Naive thymus-derived CD4-positive, alpha-beta T cell (primary cell): ENCODE measurements around the gene INSIG1. TPM values are rescaled to one million over a fixed set of nuclear protein-coding genes. Genes with fewer than 3 reads are reported as not detected.
A peak's percentile ranks its signal among the peaks of the same experiment; 100 is the strongest.

Experiments used
- ATAC-seq: fragments of 150-1000 bp; cut with Tn5 transposase; 2 replicates; pipeline ENCODE4 v1.10.0; 2021; ENCODE audit warnings: mild to moderate bottlenecking, moderate library complexity
- CTCF ChIA-PET: fragments of 350-600 bp; sonication (Branson Sonifier 250); formaldehyde crosslinking; loops from one replicate; lab custom pipeline; 2021; ENCODE audit warnings: antibody characterized with exemption; lab: Charles Lee
- POLR2A ChIA-PET: fragments of 350-600 bp; sonication (Branson Sonifier 250); formaldehyde crosslinking; loops from one replicate; lab custom pipeline; 2021; ENCODE audit warnings: antibody characterized with exemption, inconsistent platforms; lab: Charles Lee
- DNase-seq, 9 donors: peaks; one replicate each; pipeline versions ENCODE4 v3.0.0 to v3.0.0-alpha.2; 2020 to 2022; ENCODE audit warnings: mixed read lengths in 1 of 9
- H3K27ac ChIP-seq: one replicate; pipeline ENCODE4 v1.7.0; 2013; ENCODE audit warnings: mild to moderate bottlenecking, low read depth, low read length, moderate library complexity
- H3K27me3 ChIP-seq, 2 donors: one replicate each; pipeline ENCODE4 v1.7.0; 2013; ENCODE audit warnings: low read length in 2 of 2, mild to moderate bottlenecking in 2 of 2, moderate library complexity in 2 of 2; ENCODE audit not compliant: control insufficient read depth in 2 of 2, insufficient read depth in 2 of 2
- H3K36me3 ChIP-seq, 3 experiments: 1 replicate in 2 of 3; 2 replicates in 1 of 3; pipeline ENCODE4 v1.7.0; 2013; ENCODE audit warnings: low read length in 3 of 3, mild to moderate bottlenecking in 3 of 3, moderate library complexity in 1 of 3; ENCODE audit not compliant: insufficient read depth in 3 of 3, control insufficient read depth in 2 of 3
- H3K4me1 ChIP-seq, 2 donors: one replicate each; pipeline ENCODE4 v1.7.0; 2013; ENCODE audit warnings: low read length in 2 of 2, mild to moderate bottlenecking in 2 of 2, moderate library complexity in 1 of 2; ENCODE audit not compliant: control insufficient read depth in 2 of 2, insufficient read depth in 2 of 2
- H3K4me3 ChIP-seq: 2 replicates; pipeline ENCODE4 v1.7.0; 2013; ENCODE audit warnings: mild to moderate bottlenecking, low read length
- H3K9me3 ChIP-seq, 3 experiments: 1 replicate in 2 of 3; 2 replicates in 1 of 3; pipeline ENCODE4 v1.7.0; 2013; ENCODE audit warnings: low read length in 3 of 3; ENCODE audit not compliant: control insufficient read depth in 2 of 3
- H3K27ac Mint-ChIP-seq, 9 donors: one replicate each; pipeline ENCODE4 v1.8.0; 2020 to 2022; ENCODE audit warnings: mixed read lengths in 9 of 9, mild to moderate bottlenecking in 8 of 9, moderate library complexity in 5 of 9, inconsistent platforms in 2 of 9
- H3K27me3 Mint-ChIP-seq, 5 donors: one replicate each; pipeline ENCODE4 v1.8.0; 2021 to 2022; ENCODE audit warnings: mixed read lengths in 5 of 5, mild to moderate bottlenecking in 1 of 5
- H3K36me3 Mint-ChIP-seq, 5 donors: one replicate each; pipeline ENCODE4 v1.8.0; 2020 to 2022; ENCODE audit warnings: mixed read lengths in 5 of 5, mild to moderate bottlenecking in 3 of 5, inconsistent platforms in 1 of 5
- H3K4me1 Mint-ChIP-seq, 7 donors: one replicate each; pipeline ENCODE4 v1.8.0; 2020 to 2022; ENCODE audit warnings: mixed read lengths in 7 of 7, mild to moderate bottlenecking in 3 of 7, inconsistent platforms in 1 of 7
- H3K4me3 Mint-ChIP-seq, 10 donors: one replicate each; pipeline ENCODE4 v1.8.0; 2020 to 2022; ENCODE audit warnings: mild to moderate bottlenecking in 10 of 10, mixed read lengths in 10 of 10, moderate library complexity in 6 of 10, inconsistent platforms in 2 of 10
- H3K9me3 Mint-ChIP-seq, 11 donors: one replicate each; pipeline ENCODE4 v1.8.0; 2020 to 2022; ENCODE audit warnings: mixed read lengths in 11 of 11, mild to moderate bottlenecking in 4 of 11, inconsistent platforms in 1 of 11, moderate library complexity in 1 of 11
- intact Hi-C, 2 donors: fragments of 100-400 bp; cut with micrococcal nuclease; formaldehyde crosslinking; loops; one replicate each; pipeline ENCODE4 v1.15.1; 2023
- polyA plus RNA-seq, 2 donors: library from polyadenylated mRNA; unstranded; fragments of 300-500 nt; fragmentation: Illumina TruSeq; gene quantifications; one replicate each; pipeline ENCODE4 v1.2.3, GENCODE V29; 2021
- total RNA-seq, 6 experiments: library from RNA in 5 of 6; stranded (reverse) in 5 of 6; gene quantifications; 1 replicate in 5 of 6; 2 replicates in 1 of 6; pipeline ENCODE4 v1.2.3 and lab custom pipeline; 2021 to 2026

Gene INSIG1
- total and polyA plus RNA-seq, 7 experiments from 2014 or later = 22.2 to 70.0 (median 46.3) TPM

GRCh38 chr7:155255071-155255470 lies 42.6 kb upstream of the INSIG1 start:
- H3K36me3 Mint-ChIP-seq = no peaks in the 10 kb centered on the region
- H3K4me3 Mint-ChIP-seq = no peak overlapping the region
- H3K4me3 ChIP-seq = no peak overlapping the region
- intact Hi-C loops = no loop called here
- no peaks in the 10 kb centered on the region for H3K27me3 ChIP-seq
- H3K9me3 ChIP-seq = no peaks in the 10 kb centered on the region
- no peaks in the 10 kb centered on the region for H3K4me1 ChIP-seq
- H3K36me3 ChIP-seq = no peaks in the 10 kb centered on the region
- peaks cover 0 to 7% (median 0%) of the 10 kb centered on the region in 7 donors for H3K4me1 Mint-ChIP-seq
- H3K27ac ChIP-seq = no peak overlapping the region
- ChIA-PET CTCF (no interaction called here), POLR2A (no interaction called here)
- H3K27me3 Mint-ChIP-seq = peaks cover 0 to 15% (median 0%) of the 10 kb centered on the region in 5 donors
- ATAC-seq (no peak), DNase-seq (no peak)
- no peaks in the 10 kb centered on the region for H3K9me3 Mint-ChIP-seq
- no peak overlapping the region for H3K27ac Mint-ChIP-seq

GRCh38 chr7:155255621-155256020 lies 42.1 kb upstream of the INSIG1 start:
- Mint-ChIP-seq H3K4me3 (no peak overlapping the region), H3K36me3 (no peaks in the 10 kb centered on the region), H3K9me3 (no peaks in the 10 kb centered on the region), H3K4me1 (peaks cover 0 to 7% (median 0%) of the 10 kb centered on the region in 7 donors), H3K27me3 (peaks cover 0 to 15% (median 0%) of the 10 kb centered on the region in 5 donors), H3K27ac (no peak overlapping the region)
- Histone ChIP-seq H3K4me1 (no peaks in the 10 kb centered on the region), H3K27me3 (no peaks in the 10 kb centered on the region), H3K27ac (no peak overlapping the region), H3K36me3 (no peaks in the 10 kb centered on the region), H3K9me3 (no peaks in the 10 kb centered on the region), H3K4me3 (no peak overlapping the region)
- POLR2A ChIA-PET = no interaction called here
- CTCF ChIA-PET = no interaction called here
- intact Hi-C loops = no loop called here
- DNase-seq = no peak
- ATAC-seq = no peak

GRCh38 chr7:155256081-155256760 lies 41.5 kb upstream of the INSIG1 start:
- H3K27ac Mint-ChIP-seq = no peak overlapping the region
- no peaks in the 10 kb centered on the region for H3K36me3 Mint-ChIP-seq
- peaks cover 0 to 7% (median 0%) of the 10 kb centered on the region in 7 donors for H3K4me1 Mint-ChIP-seq
- Histone ChIP-seq H3K27me3 (no peaks in the 10 kb centered on the region), H3K27ac (no peak overlapping the region), H3K9me3 (no peaks in the 10 kb centered on the region), H3K4me1 (no peaks in the 10 kb centered on the region), H3K36me3 (no peaks in the 10 kb centered on the region), H3K4me3 (no peak overlapping the region)
- ChIA-PET POLR2A (no interaction called here), CTCF (no interaction called here)
- intact Hi-C loops = no loop called here
- DNase-seq (no peak), ATAC-seq (no peak)
- no peaks in the 10 kb centered on the region for H3K9me3 Mint-ChIP-seq
- no peak overlapping the region for H3K4me3 Mint-ChIP-seq
- peaks cover 0 to 12% (median 0%) of the 10 kb centered on the region in 5 donors for H3K27me3 Mint-ChIP-seq

GRCh38 chr7:155256761-155257481 lies 40.8 kb upstream of the INSIG1 start:
- no peaks in the 10 kb centered on the region for H3K36me3 Mint-ChIP-seq
- ChIA-PET POLR2A (no interaction called here), CTCF (no interaction called here)
- H3K4me1 ChIP-seq = no peaks in the 10 kb centered on the region
- peaks cover 0 to 11% (median 0%) of the 10 kb centered on the region in 5 donors for H3K27me3 Mint-ChIP-seq
- H3K9me3 ChIP-seq = no peaks in the 10 kb centered on the region
- H3K9me3 Mint-ChIP-seq = no peaks in the 10 kb centered on the region
- no peaks in the 10 kb centered on the region for H3K27me3 ChIP-seq
- H3K4me1 Mint-ChIP-seq = peaks cover 0 to 7% (median 0%) of the 10 kb centered on the region in 7 donors
- no peak overlapping the region for H3K27ac Mint-ChIP-seq
- no peak overlapping the region for H3K4me3 ChIP-seq
- DNase-seq (no peak), ATAC-seq (no peak)
- H3K27ac ChIP-seq = no peak overlapping the region
- H3K4me3 Mint-ChIP-seq = no peak overlapping the region
- intact Hi-C loops = no loop called here
- H3K36me3 ChIP-seq = no peaks in the 10 kb centered on the region

- ATAC-seq (no peak), DNase-seq (no peak)
- Mint-ChIP-seq H3K4me1 (peaks cover 0 to 7% (median 0%) of the 10 kb centered on the region in 7 donors), H3K9me3 (no peaks in the 10 kb centered on the region), H3K36me3 (no peaks in the 10 kb centered on the region), H3K4me3 (no peak overlapping the region), H3K27me3 (peaks cover 0 to 11% (median 0%) of the 10 kb centered on the region in 5 donors), H3K27ac (peak overlapping the region in 1 of 9 donors; percentile 68)
- Histone ChIP-seq H3K27ac (no peak overlapping the region), H3K4me1 (no peaks in the 10 kb centered on the region), H3K9me3 (no peaks in the 10 kb centered on the region), H3K27me3 (no peaks in the 10 kb centered on the region), H3K4me3 (no peak overlapping the region), H3K36me3 (no peaks in the 10 kb centered on the region)
- ChIA-PET POLR2A (no interaction called here), CTCF (interaction anchor here (0.7 kb wide), 1 partner anchor 16 kb away, joined by 3 read pairs; no protein-coding TSS in a partner anchor)
- intact Hi-C loops = no loop called here
Observed at GRCh38 chr7:155257482-155258225, 40.0 kb upstream of the INSIG1 start.

GRCh38 chr7:155258226-155258560 lies 39.5 kb upstream of the INSIG1 start:
- no peaks in the 10 kb centered on the region for H3K4me1 ChIP-seq
- no peaks in the 10 kb centered on the region for H3K9me3 Mint-ChIP-seq
- H3K36me3 Mint-ChIP-seq = no peaks in the 10 kb centered on the region
- no peak for ATAC-seq
- no peaks in the 10 kb centered on the region for H3K9me3 ChIP-seq
- H3K4me1 Mint-ChIP-seq = peaks cover 0 to 7% (median 0%) of the 10 kb centered on the region in 7 donors
- no peak for DNase-seq
- H3K27me3 ChIP-seq = no peaks in the 10 kb centered on the region
- POLR2A ChIA-PET = no interaction called here
- H3K27me3 Mint-ChIP-seq = peaks cover 0 to 11% (median 0%) of the 10 kb centered on the region in 5 donors
- no peak overlapping the region for H3K27ac ChIP-seq
- CTCF ChIA-PET = interaction anchor here (0.7 kb wide), 1 partner anchor 15 kb away, joined by 3 read pairs; no protein-coding TSS in a partner anchor
- intact Hi-C loops = no loop called here
- H3K36me3 ChIP-seq = no peaks in the 10 kb centered on the region
- H3K27ac Mint-ChIP-seq = no peak overlapping the region
- no peak overlapping the region for H3K4me3 Mint-ChIP-seq
- H3K4me3 ChIP-seq = no peak overlapping the region
